K562 (cell line): ENCODE data around the gene SARS1. TPM values are rescaled to one million over a fixed set of nuclear protein-coding genes. Genes with fewer than 3 reads are reported as not detected.

ENCODE experiments used
- HEY1 ChIP-seq: fragments of 250-450 bp; sonication (Bioruptor Pico); IDR thresholded peaks from 2 replicates; pipeline ENCODE4 v1.5.0; 2020; ENCODE audit warnings: mild to moderate bottlenecking, moderate library complexity, borderline replicate concordance
- HIVEP1 ChIP-seq: fragments of 250-450 bp; sonication (Bioruptor Pico); IDR thresholded peaks from 2 replicates; pipeline ENCODE4 v1.4.0; 2020; ENCODE audit warnings: mild to moderate bottlenecking
- POLR2AphosphoS2 ChIP-seq: IDR thresholded peaks from 2 replicates; pipeline ENCODE4 v1.6.1; 2012; ENCODE audit warnings: low read length, improper control_type of control experiment
- ZKSCAN8 ChIP-seq: fragments of 200-800 bp; sonication (Bioruptor generic); IDR thresholded peaks from 2 replicates; pipeline ENCODE4 v1.6.1; 2016; ENCODE audit warnings: missing genetic modification characterization, missing compliant biosample characterization
- polyA plus RNA-seq, 8 experiments: library from polyadenylated mRNA; depleted of rRNA in 4 of 8; stranded (reverse) in 5 of 8; unstranded in 3 of 8; fragments of >200 nt; fragmentation: Nextera tagmentation in 2 of 8; fragmentation: Illumina TruSeq in 1 of 8; extraction: Ambion mirVana in 2 of 8; extraction: Trizol in 1 of 8; gene quantifications; 2 replicates each; pipeline versions ENCODE4 v1.2.1 to v1.2.3, GENCODE V29; 2011 to 2014; ENCODE audit warnings: inconsistent platforms in 1 of 8, missing spikeins in 1 of 8
- total RNA-seq, 7 experiments: library from RNA; depleted of rRNA in 6 of 7; stranded (reverse); fragments of >200 nt in 6 of 7; fragmentation: Illumina TruSeq in 2 of 7; extraction: Trizol in 2 of 7; gene quantifications; 2 replicates each; pipeline versions ENCODE4 v1.2.1 to v1.2.3, GENCODE V29; 2011 to 2021; ENCODE audit warnings: low replicate concordance in 1 of 7
- TF ChIP-seq, protein P1 (sequence below): fragments of 450-650 bp; IDR thresholded peaks from 2 replicates; pipeline ENCODE4 v1.6.1; 2016; ENCODE audit warnings: mild to moderate bottlenecking, moderate library complexity

SARS1 gene
- total and polyA plus RNA-seq, 9 of the 15 experiments (the other 6 are each of a cell fraction or from before 2014, with no cell fraction given), result 221 to 623 (median 254) TPM

DNA sequence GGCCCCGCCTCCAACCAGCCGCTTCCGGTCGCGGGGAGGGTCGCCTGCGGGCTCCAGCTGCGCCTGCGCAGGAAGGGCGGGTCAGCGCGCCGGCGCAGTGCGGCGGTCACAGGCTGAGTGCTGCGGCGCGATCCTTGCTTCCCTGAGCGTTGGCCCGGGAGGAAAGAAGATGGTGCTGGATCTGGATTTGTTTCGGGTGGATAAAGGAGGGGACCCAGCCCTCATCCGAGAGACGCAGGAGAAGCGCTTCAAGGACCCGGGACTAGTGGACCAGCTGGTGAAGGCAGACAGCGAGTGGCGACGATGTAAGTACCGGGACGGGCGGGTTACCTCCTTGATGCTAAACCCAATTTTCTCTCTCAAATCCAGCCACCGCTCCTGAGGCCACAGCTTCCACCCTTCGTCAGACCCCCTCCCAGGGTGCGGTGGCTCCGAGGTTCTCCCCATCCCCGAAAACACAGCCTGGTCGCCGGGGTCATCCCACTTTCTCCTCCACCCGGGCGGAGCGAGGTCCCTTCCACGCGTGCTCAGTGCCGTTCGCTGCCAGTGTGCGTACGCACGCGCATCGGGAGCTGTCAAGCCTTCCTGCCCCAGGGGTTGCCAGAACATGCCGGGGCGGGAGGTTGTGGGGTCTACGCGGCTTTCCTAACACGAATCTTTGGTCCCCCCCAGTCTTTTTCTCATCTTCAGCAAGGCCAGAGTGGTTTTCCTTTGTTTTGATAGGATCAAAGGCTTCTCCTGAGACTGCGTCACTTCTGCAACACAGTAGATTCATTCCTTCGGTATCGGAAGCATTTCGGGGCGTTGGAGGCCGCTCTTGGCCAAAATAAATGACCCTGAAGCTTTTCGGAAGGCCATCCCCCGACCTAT is at the start of gene SARS1 (continued):
- TF ChIP-seq, protein P1, sequence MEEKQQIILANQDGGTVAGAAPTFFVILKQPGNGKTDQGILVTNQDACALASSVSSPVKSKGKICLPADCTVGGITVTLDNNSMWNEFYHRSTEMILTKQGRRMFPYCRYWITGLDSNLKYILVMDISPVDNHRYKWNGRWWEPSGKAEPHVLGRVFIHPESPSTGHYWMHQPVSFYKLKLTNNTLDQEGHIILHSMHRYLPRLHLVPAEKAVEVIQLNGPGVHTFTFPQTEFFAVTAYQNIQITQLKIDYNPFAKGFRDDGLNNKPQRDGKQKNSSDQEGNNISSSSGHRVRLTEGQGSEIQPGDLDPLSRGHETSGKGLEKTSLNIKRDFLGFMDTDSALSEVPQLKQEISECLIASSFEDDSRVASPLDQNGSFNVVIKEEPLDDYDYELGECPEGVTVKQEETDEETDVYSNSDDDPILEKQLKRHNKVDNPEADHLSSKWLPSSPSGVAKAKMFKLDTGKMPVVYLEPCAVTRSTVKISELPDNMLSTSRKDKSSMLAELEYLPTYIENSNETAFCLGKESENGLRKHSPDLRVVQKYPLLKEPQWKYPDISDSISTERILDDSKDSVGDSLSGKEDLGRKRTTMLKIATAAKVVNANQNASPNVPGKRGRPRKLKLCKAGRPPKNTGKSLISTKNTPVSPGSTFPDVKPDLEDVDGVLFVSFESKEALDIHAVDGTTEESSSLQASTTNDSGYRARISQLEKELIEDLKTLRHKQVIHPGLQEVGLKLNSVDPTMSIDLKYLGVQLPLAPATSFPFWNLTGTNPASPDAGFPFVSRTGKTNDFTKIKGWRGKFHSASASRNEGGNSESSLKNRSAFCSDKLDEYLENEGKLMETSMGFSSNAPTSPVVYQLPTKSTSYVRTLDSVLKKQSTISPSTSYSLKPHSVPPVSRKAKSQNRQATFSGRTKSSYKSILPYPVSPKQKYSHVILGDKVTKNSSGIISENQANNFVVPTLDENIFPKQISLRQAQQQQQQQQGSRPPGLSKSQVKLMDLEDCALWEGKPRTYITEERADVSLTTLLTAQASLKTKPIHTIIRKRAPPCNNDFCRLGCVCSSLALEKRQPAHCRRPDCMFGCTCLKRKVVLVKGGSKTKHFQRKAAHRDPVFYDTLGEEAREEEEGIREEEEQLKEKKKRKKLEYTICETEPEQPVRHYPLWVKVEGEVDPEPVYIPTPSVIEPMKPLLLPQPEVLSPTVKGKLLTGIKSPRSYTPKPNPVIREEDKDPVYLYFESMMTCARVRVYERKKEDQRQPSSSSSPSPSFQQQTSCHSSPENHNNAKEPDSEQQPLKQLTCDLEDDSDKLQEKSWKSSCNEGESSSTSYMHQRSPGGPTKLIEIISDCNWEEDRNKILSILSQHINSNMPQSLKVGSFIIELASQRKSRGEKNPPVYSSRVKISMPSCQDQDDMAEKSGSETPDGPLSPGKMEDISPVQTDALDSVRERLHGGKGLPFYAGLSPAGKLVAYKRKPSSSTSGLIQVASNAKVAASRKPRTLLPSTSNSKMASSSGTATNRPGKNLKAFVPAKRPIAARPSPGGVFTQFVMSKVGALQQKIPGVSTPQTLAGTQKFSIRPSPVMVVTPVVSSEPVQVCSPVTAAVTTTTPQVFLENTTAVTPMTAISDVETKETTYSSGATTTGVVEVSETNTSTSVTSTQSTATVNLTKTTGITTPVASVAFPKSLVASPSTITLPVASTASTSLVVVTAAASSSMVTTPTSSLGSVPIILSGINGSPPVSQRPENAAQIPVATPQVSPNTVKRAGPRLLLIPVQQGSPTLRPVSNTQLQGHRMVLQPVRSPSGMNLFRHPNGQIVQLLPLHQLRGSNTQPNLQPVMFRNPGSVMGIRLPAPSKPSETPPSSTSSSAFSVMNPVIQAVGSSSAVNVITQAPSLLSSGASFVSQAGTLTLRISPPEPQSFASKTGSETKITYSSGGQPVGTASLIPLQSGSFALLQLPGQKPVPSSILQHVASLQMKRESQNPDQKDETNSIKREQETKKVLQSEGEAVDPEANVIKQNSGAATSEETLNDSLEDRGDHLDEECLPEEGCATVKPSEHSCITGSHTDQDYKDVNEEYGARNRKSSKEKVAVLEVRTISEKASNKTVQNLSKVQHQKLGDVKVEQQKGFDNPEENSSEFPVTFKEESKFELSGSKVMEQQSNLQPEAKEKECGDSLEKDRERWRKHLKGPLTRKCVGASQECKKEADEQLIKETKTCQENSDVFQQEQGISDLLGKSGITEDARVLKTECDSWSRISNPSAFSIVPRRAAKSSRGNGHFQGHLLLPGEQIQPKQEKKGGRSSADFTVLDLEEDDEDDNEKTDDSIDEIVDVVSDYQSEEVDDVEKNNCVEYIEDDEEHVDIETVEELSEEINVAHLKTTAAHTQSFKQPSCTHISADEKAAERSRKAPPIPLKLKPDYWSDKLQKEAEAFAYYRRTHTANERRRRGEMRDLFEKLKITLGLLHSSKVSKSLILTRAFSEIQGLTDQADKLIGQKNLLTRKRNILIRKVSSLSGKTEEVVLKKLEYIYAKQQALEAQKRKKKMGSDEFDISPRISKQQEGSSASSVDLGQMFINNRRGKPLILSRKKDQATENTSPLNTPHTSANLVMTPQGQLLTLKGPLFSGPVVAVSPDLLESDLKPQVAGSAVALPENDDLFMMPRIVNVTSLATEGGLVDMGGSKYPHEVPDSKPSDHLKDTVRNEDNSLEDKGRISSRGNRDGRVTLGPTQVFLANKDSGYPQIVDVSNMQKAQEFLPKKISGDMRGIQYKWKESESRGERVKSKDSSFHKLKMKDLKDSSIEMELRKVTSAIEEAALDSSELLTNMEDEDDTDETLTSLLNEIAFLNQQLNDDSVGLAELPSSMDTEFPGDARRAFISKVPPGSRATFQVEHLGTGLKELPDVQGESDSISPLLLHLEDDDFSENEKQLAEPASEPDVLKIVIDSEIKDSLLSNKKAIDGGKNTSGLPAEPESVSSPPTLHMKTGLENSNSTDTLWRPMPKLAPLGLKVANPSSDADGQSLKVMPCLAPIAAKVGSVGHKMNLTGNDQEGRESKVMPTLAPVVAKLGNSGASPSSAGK, result peak; percentile 64
- TF ChIP-seq POLR2AphosphoS2 (peak; percentile 77; the same call in 1 of the 2 replicates), ZKSCAN8 (CRISPR knock-in tag) (no peak), HIVEP1 (CRISPR knock-in tag) (no peak), HEY1 (CRISPR knock-in tag) (no peak)
